Colonic mucosa (tissue), 4 donors: Measurements from ENCODE around the gene HGS. TPM values are rescaled to one million over a fixed set of nuclear protein-coding genes. Genes with fewer than 3 reads are reported as not detected.

Source experiments
- DNase-seq: peaks from one replicate; pipeline ENCODE4 v3.0.0-alpha.2; 2020
- H3K27ac ChIP-seq: fragments of 200-600 bp; one replicate; pipeline ENCODE4 v1.8.0; 2021
- H3K27me3 ChIP-seq: fragments of 200-600 bp; one replicate; pipeline ENCODE4 v1.8.0; 2021
- H3K36me3 ChIP-seq: fragments of 200-600 bp; one replicate; pipeline ENCODE4 v1.8.0; 2021
- H3K4me1 ChIP-seq: fragments of 200-600 bp; one replicate; pipeline ENCODE4 v1.8.0; 2021; ENCODE audit warnings: mild to moderate bottlenecking
- H3K4me3 ChIP-seq: fragments of 200-600 bp; one replicate; pipeline ENCODE4 v1.8.0; 2021
- H3K9ac ChIP-seq, 2 donors: one replicate each; pipeline ENCODE4 v1.7.0; 2013; ENCODE audit warnings: control low read depth in 2 of 2, low read depth in 2 of 2, low read length in 2 of 2
- H3K9me3 ChIP-seq: fragments of 200-600 bp; one replicate; pipeline ENCODE4 v1.8.0; 2021
- intact Hi-C: fragments of 100-400 bp; cut with DNase I; formaldehyde crosslinking; loops from one replicate; pipeline ENCODE4 v1.14.1; 2022
- total RNA-seq, 2 donors: library from RNA; stranded (reverse); fragmentation: NEBNext Ultra II Directional in 1 of 2; extraction: Animal tissue kit (Norgen Biotek cat#: 25700) in 1 of 2; gene quantifications; one replicate each; pipeline ENCODE4 v1.2.1, GENCODE V29; 2021
- TF ChIP-seq, protein P1 (sequence below): fragments of 200-600 bp; IDR thresholded peaks from one replicate; pipeline ENCODE4 v1.8.0; 2022; ENCODE audit warnings: antibody characterized with exemption, mild to moderate bottlenecking
- donor health status: healthy.
- donor health status: DM: no; HTN: no; CAD: no.
- donor health status: DM: no; HTN: no; CAD: no.

The HGS gene
- total RNA-seq, 2 donors from 2014 or later: 75.2 to 131 TPM

DNA sequence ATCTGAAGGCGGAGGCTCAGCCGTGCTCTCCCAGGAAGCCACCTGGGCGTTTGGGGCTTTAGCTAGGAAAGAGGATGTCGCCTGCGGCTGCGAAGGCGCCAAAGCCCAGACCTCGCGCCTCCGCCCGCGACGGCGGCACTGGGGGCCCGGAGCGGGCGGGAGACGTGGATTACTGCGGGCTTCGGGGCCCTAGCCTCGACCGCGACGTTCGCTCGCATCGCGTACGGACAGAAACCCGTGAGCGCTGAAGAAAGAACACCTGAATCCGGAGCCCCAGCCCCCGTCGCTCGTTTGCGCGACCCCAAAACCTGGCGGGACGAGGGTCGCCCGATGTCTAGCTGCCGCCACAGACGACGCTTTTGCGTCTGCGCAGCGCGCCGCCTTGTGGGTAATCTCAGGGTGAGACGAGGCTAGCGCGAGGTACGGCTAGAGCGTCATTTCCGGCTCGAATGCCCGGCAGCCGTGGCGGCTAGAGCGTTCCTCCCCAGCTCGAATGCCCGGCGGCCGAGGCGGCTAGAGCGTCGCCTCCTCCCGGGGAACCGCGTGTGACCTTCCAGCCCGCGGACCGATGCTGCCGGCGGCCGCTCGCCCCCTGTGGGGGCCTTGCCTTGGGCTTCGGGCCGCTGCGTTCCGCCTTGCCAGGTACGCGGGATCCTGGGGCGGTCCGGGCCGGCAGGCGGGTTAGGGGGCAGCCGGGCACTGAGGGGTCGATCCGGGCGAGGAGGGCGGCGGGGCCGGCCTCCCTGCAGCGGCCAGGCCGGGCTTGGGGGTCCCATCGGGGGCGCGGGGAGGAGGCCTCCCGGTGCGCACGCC is 19.3 kb downstream of the HGS start, which contains the start of gene MRPL12:
Gene MRPL12, plus strand, starts transcription at position 434 of the 813 bp plus-strand sequence. Its CDS starts 135 bp downstream, at position 569.
- Histone ChIP-seq H3K9ac (peak within 1 kb of the TSS; percentile 96 to 98), H3K4me3 (peak within 1 kb of the TSS; percentile 83), H3K9me3 (no peaks in the 10 kb centered on the region), H3K27ac (peak within 1 kb of the TSS; percentile 86), H3K36me3 (peaks cover 9% of the 10 kb centered on the region), H3K4me1 (peaks cover 20% of the 10 kb centered on the region), H3K27me3 (no peaks in the 10 kb centered on the region)
- TF ChIP-seq, protein P1, sequence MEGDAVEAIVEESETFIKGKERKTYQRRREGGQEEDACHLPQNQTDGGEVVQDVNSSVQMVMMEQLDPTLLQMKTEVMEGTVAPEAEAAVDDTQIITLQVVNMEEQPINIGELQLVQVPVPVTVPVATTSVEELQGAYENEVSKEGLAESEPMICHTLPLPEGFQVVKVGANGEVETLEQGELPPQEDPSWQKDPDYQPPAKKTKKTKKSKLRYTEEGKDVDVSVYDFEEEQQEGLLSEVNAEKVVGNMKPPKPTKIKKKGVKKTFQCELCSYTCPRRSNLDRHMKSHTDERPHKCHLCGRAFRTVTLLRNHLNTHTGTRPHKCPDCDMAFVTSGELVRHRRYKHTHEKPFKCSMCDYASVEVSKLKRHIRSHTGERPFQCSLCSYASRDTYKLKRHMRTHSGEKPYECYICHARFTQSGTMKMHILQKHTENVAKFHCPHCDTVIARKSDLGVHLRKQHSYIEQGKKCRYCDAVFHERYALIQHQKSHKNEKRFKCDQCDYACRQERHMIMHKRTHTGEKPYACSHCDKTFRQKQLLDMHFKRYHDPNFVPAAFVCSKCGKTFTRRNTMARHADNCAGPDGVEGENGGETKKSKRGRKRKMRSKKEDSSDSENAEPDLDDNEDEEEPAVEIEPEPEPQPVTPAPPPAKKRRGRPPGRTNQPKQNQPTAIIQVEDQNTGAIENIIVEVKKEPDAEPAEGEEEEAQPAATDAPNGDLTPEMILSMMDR: no peak
- peak; percentile 97 for DNase-seq
- intact Hi-C loops: no loop called here

DNA sequence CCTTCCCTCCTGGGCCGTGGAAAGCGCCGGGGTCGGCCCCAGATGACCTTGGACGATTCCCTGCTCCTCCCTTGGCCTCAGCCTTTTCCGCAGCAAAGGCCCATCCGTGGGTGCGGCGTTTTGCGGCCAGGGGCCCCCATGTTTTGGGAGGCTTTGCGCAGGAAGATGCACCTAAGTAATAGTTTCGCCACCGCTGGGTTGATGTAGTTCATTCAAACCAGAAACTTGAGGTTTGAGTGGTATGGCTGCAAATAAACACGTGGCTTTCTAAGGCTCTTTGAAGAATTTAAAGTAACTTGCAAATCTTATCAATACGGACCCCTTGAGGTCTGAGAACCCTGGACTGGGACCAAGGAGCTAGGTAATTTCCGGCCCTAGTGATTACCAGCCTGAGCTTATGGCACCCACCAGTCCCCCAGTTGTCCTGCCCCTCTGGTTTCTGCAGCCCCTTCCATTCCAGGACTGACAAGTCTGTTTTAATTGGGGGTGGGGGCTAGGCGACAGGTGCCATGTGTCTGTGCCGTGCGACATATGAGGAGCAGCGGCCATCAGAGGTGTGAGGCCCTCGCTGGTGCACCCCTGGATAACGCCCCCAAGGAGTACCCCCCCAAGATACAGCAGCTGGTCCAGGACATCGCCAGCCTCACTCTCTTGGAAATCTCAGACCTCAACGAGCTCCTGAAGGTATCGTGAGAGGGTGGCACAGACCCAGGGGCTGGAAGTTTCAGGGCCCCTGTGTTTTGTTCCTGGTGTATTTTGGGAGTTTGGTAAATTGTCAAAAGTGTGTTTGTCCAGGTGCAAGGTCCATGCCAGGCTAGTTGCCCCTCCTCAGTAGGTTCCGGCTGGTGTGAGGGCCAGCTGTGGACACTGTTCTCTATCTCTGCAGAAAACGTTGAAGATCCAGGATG is 20.2 kb downstream of the HGS start:
- Histone ChIP-seq H3K27ac (peak overlapping the region; percentile 86), H3K9ac (peak overlapping the region; percentile 96 to 98), H3K4me3 (peak overlapping the region; percentile 83), H3K36me3 (peaks cover 9% of the 10 kb centered on the region), H3K9me3 (no peaks in the 10 kb centered on the region), H3K4me1 (peaks cover 20% of the 10 kb centered on the region), H3K27me3 (no peaks in the 10 kb centered on the region)
- no peak for DNase-seq
- TF ChIP-seq, protein P1: no peak
- intact Hi-C loops: no loop called here

DNA sequence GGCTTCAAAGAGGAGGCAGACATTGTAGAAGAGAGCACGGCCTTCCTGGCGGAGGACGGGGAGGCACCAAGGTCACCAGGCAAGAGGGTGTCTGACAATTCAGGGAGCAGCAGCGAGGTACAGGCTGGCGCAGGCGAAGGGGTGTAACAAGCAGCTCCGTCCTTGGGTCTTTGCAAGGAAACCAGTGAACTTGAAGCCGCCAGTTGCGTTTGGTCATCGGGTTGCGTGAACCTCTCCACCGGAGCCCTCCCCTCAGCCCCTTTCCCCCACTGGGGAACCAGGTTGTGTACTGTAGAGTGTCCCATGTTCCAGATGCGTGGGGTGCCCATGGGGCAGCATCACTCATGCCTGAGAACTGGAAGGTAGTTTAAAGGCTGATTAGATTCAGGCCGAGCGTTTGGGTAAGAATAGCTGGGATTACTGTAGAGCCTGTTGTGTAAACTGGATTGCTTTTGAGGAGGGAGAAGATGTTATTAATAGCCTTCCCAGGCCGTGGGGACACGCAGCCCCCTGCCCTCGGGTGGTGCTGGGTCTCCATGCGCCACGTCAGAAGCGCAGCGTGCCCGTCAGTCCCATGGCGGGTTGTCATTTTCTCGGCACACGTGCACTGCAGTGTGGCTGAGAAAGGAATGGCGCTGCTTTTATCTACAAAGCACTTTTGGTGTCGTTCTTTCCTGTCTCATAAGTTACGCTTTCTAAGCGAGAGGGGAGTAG is 21.9 kb downstream of the HGS start:
- H3K36me3 ChIP-seq: peaks cover 9% of the 10 kb centered on the region
- DNase-seq: no peak
- TF ChIP-seq, protein P1: no peak
- no peaks in the 10 kb centered on the region for H3K27me3 ChIP-seq
- intact Hi-C loops: no loop called here
- H3K27ac ChIP-seq: no peak overlapping the region
- H3K4me1 ChIP-seq: peaks cover 27% of the 10 kb centered on the region
- no peak overlapping the region for H3K9ac ChIP-seq
- H3K4me3 ChIP-seq: no peak overlapping the region
- H3K9me3 ChIP-seq: no peaks in the 10 kb centered on the region

DNA sequence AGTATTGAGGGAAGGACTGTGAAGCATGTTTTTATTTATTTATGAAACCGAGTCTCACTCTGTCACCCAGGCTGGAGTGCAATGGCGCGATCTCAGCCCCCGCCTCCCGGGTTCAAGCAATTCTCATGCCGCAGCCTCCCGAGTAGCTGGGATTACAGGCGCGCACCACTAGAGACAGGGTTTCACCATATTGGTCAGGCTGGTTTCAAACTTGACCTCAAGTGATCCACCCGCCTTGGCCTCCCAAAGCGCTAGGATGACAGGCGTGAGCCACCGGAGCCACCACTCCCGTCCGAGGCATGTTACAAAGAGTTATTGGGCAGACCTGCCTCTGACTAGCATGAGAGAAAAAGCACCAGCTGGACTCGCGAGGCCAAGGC is 22.4 kb downstream of the HGS start:
- no peak overlapping the region for H3K9ac ChIP-seq
- no peak for DNase-seq
- H3K36me3 ChIP-seq: peaks cover 9% of the 10 kb centered on the region
- intact Hi-C loops: no loop called here
- H3K27me3 ChIP-seq: no peaks in the 10 kb centered on the region
- peaks cover 31% of the 10 kb centered on the region for H3K4me1 ChIP-seq
- H3K9me3 ChIP-seq: no peaks in the 10 kb centered on the region
- TF ChIP-seq, protein P1: no peak
- H3K27ac ChIP-seq: no peak overlapping the region
- H3K4me3 ChIP-seq: no peak overlapping the region
